NCI-H524 treated with DMSO at 0.1 percent for 48 hours (cell line): ENCODE results near the gene TAF1B.
"Not testable (repeated sequence)": the region's sequence is repeated elsewhere in the genome, so short reads cannot be mapped to it uniquely, and the experiment has no call there.

Experiments
- DNase-seq: peaks from one replicate; lab custom pipeline; 2025; lab: John Stamatoyannopoulos, UW

TAF1B gene

GRCh38 chr2:9832586-9832985, 10.7 kb upstream of the TAF1B start:
- no peak for DNase-seq

DNA sequence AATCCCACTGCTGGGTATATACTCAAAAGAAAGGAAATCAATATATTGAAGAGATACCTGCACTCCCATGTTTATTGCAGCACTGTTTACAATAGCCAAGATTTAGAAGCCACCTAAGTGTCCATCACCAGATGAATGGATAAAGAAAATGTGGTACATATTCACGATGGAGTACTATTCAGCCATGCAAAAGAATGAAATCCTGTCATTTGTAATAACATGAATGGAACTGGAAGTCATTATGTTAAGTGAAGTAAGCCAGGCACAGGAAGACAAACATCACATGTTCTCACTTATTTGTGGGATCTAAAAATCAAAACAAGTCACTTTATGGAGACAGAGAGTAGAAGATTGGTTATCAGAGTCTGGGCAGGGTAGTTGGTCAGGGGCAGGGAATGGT, 8.2 kb upstream of the TAF1B start:
- DNase-seq, result not testable (repeated sequence)

- no peak for DNase-seq
Measured at GRCh38 chr2:9836074-9836473, 7.2 kb upstream of the TAF1B start.

DNA sequence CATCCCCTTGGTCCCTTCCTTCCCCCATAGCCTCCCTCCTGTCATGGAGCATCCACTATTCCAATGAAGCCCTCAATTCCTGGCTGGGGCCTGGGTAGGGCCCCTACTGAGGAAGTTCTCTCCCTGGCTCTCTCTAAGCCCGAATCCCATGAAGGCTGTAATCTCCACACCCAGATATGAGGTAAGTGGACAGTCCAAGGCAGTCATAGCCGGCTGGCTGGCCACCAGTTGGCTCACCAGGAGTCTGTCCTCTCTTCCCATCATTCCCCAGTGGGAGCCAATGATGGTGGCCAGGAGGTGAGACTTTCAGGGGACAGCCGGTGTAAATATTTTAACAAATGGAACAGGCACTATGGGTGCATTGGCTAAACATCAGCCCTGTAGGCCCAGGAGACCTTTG, 6.8 kb upstream of the TAF1B start:
- DNase-seq, result no peak

- no peak for DNase-seq
Measured at GRCh38 chr2:9837451-9837850, 5.8 kb upstream of the TAF1B start.

GRCh38 chr2:9838391-9838790, 4.9 kb upstream of the TAF1B start:
- no peak for DNase-seq

- no peak for DNase-seq
Measured at GRCh38 chr2:9842487-9843228, 616 bp upstream of the TAF1B start.

GRCh38 chr2:9844036-9844483, 786 bp downstream of the TAF1B start:
- no peak for DNase-seq

- DNase-seq, result no peak
Measured at GRCh38 chr2:9844576-9844975, 1.3 kb downstream of the TAF1B start.

DNA sequence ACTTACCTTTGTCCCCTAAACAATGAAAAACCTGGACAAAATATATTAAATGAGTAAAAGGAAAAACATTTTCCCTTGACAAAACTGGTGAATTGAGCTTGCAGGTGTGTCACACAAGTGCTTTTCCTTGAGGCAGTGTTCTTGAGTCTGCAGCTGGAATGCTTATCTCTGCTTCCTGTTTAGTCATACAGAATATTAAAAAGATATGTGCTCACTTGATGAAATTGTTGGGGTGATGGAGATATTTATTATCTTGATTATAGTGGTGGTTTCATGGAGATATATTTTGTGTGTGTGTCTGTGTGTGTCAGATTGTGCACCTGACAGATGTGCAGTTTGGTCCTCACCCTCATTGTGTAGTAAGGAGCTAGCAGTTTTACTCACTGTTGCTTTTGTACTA, 3.3 kb downstream of the TAF1B start:
- no peak for DNase-seq

- DNase-seq, result no peak
Measured at GRCh38 chr2:9847140-9847539, 3.9 kb downstream of the TAF1B start.

DNA sequence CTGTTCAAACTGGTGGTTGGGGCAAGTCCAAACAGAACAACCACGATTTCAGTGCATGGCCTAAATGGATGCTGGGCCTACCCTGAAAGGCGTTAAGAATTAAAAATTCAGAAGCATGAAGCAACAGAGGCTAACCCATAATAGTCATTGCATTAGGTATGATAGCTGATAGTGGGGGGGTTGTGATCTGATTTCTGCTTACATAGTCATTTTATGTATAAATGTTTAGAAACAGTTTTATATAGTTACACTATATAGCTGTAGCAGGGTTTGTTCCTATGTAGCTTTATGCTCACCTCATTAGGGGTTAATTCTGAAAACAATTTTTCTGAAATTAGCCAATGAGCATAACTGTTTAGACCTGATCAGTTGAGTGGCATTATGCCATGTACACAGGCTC, 9.6 kb downstream of the TAF1B start:
- DNase-seq, result no peak

GRCh38 chr2:9857814-9858729, 14.8 kb downstream of the TAF1B start:
- DNase-seq, result no peak

- DNase-seq, result no peak
Measured at GRCh38 chr2:9858730-9859068, 15.4 kb downstream of the TAF1B start.

DNA sequence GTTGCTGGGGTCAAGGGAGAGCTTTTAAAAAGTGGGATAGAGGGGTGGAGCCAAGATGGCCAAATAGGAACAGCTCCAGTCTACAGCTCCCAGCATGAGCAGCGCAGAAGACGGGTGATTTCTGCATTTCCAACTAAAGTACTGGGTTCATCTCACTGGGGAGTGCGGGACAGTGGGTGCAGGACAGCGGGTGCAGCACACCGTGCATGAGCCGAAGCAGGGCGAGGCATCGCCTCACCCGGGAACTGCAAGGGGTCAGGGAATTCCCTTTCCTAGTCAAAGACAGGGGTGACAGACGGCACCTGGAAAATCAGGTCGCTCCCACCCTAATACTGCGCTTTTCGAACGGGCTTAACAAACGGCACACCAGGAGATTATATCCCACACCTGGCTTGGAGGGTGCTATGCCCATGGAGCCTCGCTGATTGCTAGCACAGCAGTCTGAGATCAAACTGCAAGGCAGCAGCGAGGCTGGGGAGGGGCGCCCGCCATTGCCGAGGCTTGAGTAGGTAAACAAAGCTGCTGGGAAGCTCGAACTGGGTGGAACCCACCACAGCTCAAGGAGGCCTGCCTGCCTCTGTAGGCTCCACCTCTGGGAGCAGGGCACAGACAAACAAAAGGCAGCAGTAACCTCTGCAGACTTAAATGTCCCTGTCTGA, 17.8 kb downstream of the TAF1B start:
- DNase-seq, result not testable (repeated sequence)

GRCh38 chr2:9867881-9868280, 24.6 kb downstream of the TAF1B start:
- no peak for DNase-seq

DNA sequence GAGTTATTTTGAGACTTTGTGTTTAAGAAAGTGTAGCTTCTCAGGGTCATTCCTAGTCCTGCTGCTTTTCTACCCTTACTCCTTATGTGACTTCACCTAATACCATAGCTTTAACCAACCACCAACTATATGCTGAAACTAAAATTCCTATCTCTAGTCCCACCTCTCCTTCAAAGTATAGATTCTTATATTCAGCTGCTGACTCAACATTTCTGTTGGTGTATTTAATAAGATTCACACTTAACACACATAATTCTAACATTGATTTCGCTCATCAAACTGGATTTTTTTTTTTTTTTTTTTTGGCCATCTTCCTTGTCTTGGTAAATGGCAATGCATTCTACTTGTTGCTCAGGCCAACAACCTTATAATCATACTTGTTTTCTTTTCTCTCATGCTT, 30.1 kb downstream of the TAF1B start:
- no peak for DNase-seq

- no peak for DNase-seq
Measured at GRCh38 chr2:9877026-9877425, 33.8 kb downstream of the TAF1B start.

GRCh38 chr2:9877726-9878125, 34.5 kb downstream of the TAF1B start:
- DNase-seq, result no peak

GRCh38 chr2:9879455-9880194, 36.4 kb downstream of the TAF1B start:
- no peak for DNase-seq

- no peak for DNase-seq
Measured at GRCh38 chr2:9883897-9884296, 40.6 kb downstream of the TAF1B start.

DNA sequence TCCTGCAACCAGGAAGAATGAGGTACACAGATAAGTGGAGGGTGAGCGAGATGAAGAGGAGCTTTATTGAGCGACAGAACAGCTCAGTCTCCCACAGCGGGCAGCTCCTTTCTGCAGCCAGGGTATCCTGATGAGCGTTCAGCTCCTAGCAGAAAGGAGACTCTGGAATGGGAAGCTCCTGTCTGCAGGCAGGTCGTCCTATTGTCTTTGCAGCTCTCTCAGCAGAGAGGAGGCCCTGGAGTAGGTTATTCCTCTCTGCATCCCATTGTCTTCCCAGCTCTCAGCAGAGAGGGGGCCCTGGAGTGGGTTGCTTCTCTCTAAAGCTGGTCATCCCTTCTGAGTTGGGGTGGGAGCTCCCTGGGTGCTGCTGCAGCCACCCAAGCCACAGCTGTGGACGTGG, 41.2 kb downstream of the TAF1B start:
- no peak for DNase-seq
